Cardiac fibroblast (primary cell): ENCODE measurements around the gene ZDHHC3.

Experiments used
- DNase-seq, 2 donors: peaks; one replicate each; pipeline versions ENCODE4 v3.0.0 to v3.0.0-alpha.2; 2010; ENCODE audit warnings: low read depth in 2 of 2
- H3K4me3 ChIP-seq, 2 donors: replicated peaks in 1 of 2; 1 replicate in 1 of 2; 2 replicates in 1 of 2; pipeline ENCODE4 v1.5.1; 2011; ENCODE audit warnings: low read depth in 2 of 2, low read length in 2 of 2, mild to moderate bottlenecking in 2 of 2, moderate library complexity in 1 of 2
- CTCF ChIP-seq: IDR thresholded peaks from one replicate; pipeline ENCODE4 v1.5.1; 2011; ENCODE audit warnings: low read depth, mild to moderate bottlenecking, low read length, inconsistent platforms

Gene ZDHHC3

GRCh38 chr3:44923632-44924456 is 52.1 kb downstream of the ZDHHC3 start:
- no peak overlapping the region for H3K4me3 ChIP-seq
- peak; percentile 66 to 85 for DNase-seq
- TF ChIP-seq CTCF = no peak

GRCh38 chr3:44920081-44920480 is 55.9 kb downstream of the ZDHHC3 start:
- peak in 1 of 2 donors; percentile 14 for DNase-seq
- no peak for TF ChIP-seq CTCF
- no peak overlapping the region for H3K4me3 ChIP-seq

- TF ChIP-seq CTCF = no peak
- no peak for DNase-seq
- H3K4me3 ChIP-seq = no peak overlapping the region
Measured at GRCh38 chr3:44918581-44918980, 57.4 kb downstream of the ZDHHC3 start.

GRCh38 chr3:44918087-44918486 is 57.9 kb downstream of the ZDHHC3 start:
- DNase-seq = no peak
- no peak for TF ChIP-seq CTCF
- H3K4me3 ChIP-seq = no peak overlapping the region

GRCh38 chr3:44915702-44916438 is 60.1 kb downstream of the ZDHHC3 start:
- no peak for TF ChIP-seq CTCF
- no peak overlapping the region for H3K4me3 ChIP-seq
- peak; percentile 36 to 51 for DNase-seq

- peak; percentile 17 to 22 for DNase-seq
- H3K4me3 ChIP-seq = no peak overlapping the region
- peak; percentile 40 for TF ChIP-seq CTCF
Measured at GRCh38 chr3:44914936-44915335, 61.0 kb downstream of the ZDHHC3 start.
